SK-N-SH (cell line): ENCODE data around the gene ZNF592. TPM values are rescaled to one million over a fixed set of nuclear protein-coding genes. Genes with fewer than 3 reads are reported as not detected.

ENCODE experiments used
- CTCF ChIA-PET: fragments of 300-600, 350-600 bp; formaldehyde crosslinking; extraction: SDS; loops from one replicate; lab custom pipeline; 2021; lab: Yijun Ruan, JAX
- POLR2A ChIA-PET: fragments of 350-600 bp; sonication (Branson Sonifier 250); formaldehyde crosslinking; extraction: SDS; loops from one replicate; lab custom pipeline; 2020; ENCODE audit warnings: antibody characterized with exemption, inconsistent platforms; lab: Yijun Ruan, JAX
- DNase-seq: peaks from one replicate; pipeline ENCODE4 v3.0.0; 2012
- H2AFZ ChIP-seq: fragments of 200-600 bp; sonication (generic); 2 replicates; pipeline ENCODE4 v1.8.1; 2016; ENCODE audit warnings: antibody characterized with exemption, mild to moderate bottlenecking, low read depth
- H3F3A ChIP-seq: fragments of 200-600 bp; sonication (generic); replicated peaks from 2 replicates; pipeline ENCODE3; 2016; ENCODE audit warnings: antibody characterized with exemption, mild to moderate bottlenecking; ENCODE audit not compliant: insufficient read depth
- H3K27ac ChIP-seq, 2 experiments: fragments of 200-500 bp in 1 of 2; fragments of 200-600 bp in 1 of 2; sonication (Bioruptor generic) in 1 of 2; sonication (generic), shearing (Covaris generic) in 1 of 2; 2 replicates each; pipeline versions ENCODE4 v1.5.1 to v1.6.1; 2014 to 2016; ENCODE audit warnings: low read depth in 2 of 2, inconsistent platforms in 1 of 2, low read length in 1 of 2, mild to moderate bottlenecking in 1 of 2, mixed read lengths in 1 of 2
- H3K27me3 ChIP-seq: fragments of 200-600 bp; sonication (generic), shearing (Covaris generic); 2 replicates; pipeline ENCODE4 v1.6.1; 2016; ENCODE audit warnings: mixed run types; ENCODE audit not compliant: insufficient read depth
- H3K36me3 ChIP-seq, 2 experiments: fragments of 200-500 bp in 1 of 2; fragments of 200-600 bp in 1 of 2; sonication (Bioruptor generic) in 1 of 2; sonication (generic) in 1 of 2; replicated peaks in 1 of 2; 2 replicates each; pipeline versions ENCODE3 to v1.5.1; 2014 to 2016; ENCODE audit warnings: low read length in 1 of 2, mild to moderate bottlenecking in 1 of 2; ENCODE audit not compliant: insufficient read depth in 2 of 2, control insufficient read depth in 1 of 2
- H3K4me1 ChIP-seq, 2 experiments: fragments of 200-500 bp in 1 of 2; fragments of 200-600 bp in 1 of 2; sonication (Bioruptor generic) in 1 of 2; sonication (generic), shearing (Covaris generic) in 1 of 2; 2 replicates each; pipeline versions ENCODE4 v1.5.1 to v1.6.1; 2014 to 2016; ENCODE audit warnings: low read depth in 1 of 2, low read length in 1 of 2, mixed run types in 1 of 2; ENCODE audit not compliant: insufficient read depth in 2 of 2, control insufficient read depth in 1 of 2
- H3K4me2 ChIP-seq: fragments of 200-600 bp; sonication (generic), shearing (Covaris generic); 2 replicates; pipeline ENCODE4 v1.6.1; 2017; ENCODE audit warnings: mixed run types
- H3K4me3 ChIP-seq, 2 experiments: fragments of 200-500 bp in 1 of 2; fragments of 200-600 bp in 1 of 2; sonication (Bioruptor generic) in 1 of 2; sonication (generic), shearing (Covaris generic) in 1 of 2; 2 replicates each; pipeline versions ENCODE4 v1.5.1 to v1.8.1; 2014 to 2016; ENCODE audit warnings: low read depth in 2 of 2, inconsistent platforms in 1 of 2, low read length in 1 of 2, mild to moderate bottlenecking in 1 of 2, mixed read lengths in 1 of 2, moderate library complexity in 1 of 2
- H3K79me2 ChIP-seq: fragments of 200-600 bp; sonication (generic); 2 replicates; pipeline ENCODE4 v1.8.1; 2017; ENCODE audit warnings: mild to moderate bottlenecking; ENCODE audit not compliant: insufficient read depth
- H3K9ac ChIP-seq: fragments of 200-600 bp; sonication (generic); 2 replicates; pipeline ENCODE4 v1.6.1; 2017; ENCODE audit warnings: mixed run types
- H3K9me2 ChIP-seq: fragments of 200-600 bp; sonication (generic); 2 replicates; pipeline ENCODE4 v1.6.1; 2017; ENCODE audit warnings: mixed run types
- H3K9me3 ChIP-seq: fragments of 200-600 bp; sonication (generic); 2 replicates; pipeline ENCODE4 v1.6.1; 2017; ENCODE audit warnings: mixed run types, mild to moderate bottlenecking, moderate library complexity
- H4K20me1 ChIP-seq: fragments of 200-600 bp; sonication (generic); 2 replicates; pipeline ENCODE4 v1.6.1; 2017; ENCODE audit warnings: mild to moderate bottlenecking, mixed run types; ENCODE audit not compliant: insufficient read depth
- CTCF ChIP-seq: fragments of 200-600 bp; sonication (generic); IDR thresholded peaks from 2 replicates; pipeline ENCODE4 v1.6.1; 2017; ENCODE audit warnings: antibody characterized with exemption, mild to moderate bottlenecking, moderate library complexity
- ELF1 ChIP-seq: IDR thresholded peaks from 2 replicates; pipeline ENCODE4 v1.4.0; 2012
- FOXM1 ChIP-seq: IDR thresholded peaks from 2 replicates; pipeline ENCODE4 v1.4.0; 2012; ENCODE audit warnings: low read depth, mild to moderate bottlenecking
- GATA2 ChIP-seq: sonication (generic); formaldehyde crosslinking; IDR thresholded peaks from 2 replicates; pipeline ENCODE4 v1.5.0; 2020; ENCODE audit warnings: mild to moderate bottlenecking, missing genetic modification reagents
- IRF3 ChIP-seq: fragments of 150-350 bp; IDR thresholded peaks from 2 replicates; pipeline ENCODE4 v1.6.1; 2016; ENCODE audit warnings: mild to moderate bottlenecking, low read depth, low read length
- MEF2A ChIP-seq: IDR thresholded peaks from 2 replicates; pipeline ENCODE4 v1.4.0; 2012; ENCODE audit warnings: low read depth, borderline replicate concordance
- RAD21 ChIP-seq: IDR thresholded peaks from 2 replicates; pipeline ENCODE4 v1.6.1; 2012; ENCODE audit warnings: mild to moderate bottlenecking, low read length
- RCOR1 ChIP-seq: fragments of 150-350 bp; IDR thresholded peaks from 2 replicates; pipeline ENCODE4 v1.6.1; 2017; ENCODE audit warnings: antibody characterized with exemption, low read length
- REST ChIP-seq: IDR thresholded peaks from 2 replicates; pipeline ENCODE4 v1.6.1; 2012; ENCODE audit warnings: mild to moderate bottlenecking, low read depth, low read length, moderate library complexity
- RFX5 ChIP-seq: IDR thresholded peaks from 2 replicates; pipeline ENCODE4 v1.6.1; 2012; ENCODE audit warnings: mild to moderate bottlenecking, improper control_type of control experiment, low read length
- RXRA ChIP-seq: IDR thresholded peaks from 2 replicates; pipeline ENCODE4 v1.4.0; 2012; ENCODE audit warnings: low read depth, mild to moderate bottlenecking, borderline replicate concordance
- SIN3A ChIP-seq: IDR thresholded peaks from 2 replicates; pipeline ENCODE4 v1.6.1; 2012; ENCODE audit warnings: low read depth, mild to moderate bottlenecking, low read length, moderate library complexity, borderline replicate concordance
- TAF1 ChIP-seq: IDR thresholded peaks from 2 replicates; pipeline ENCODE4 v1.6.1; 2012; ENCODE audit warnings: low read depth, mild to moderate bottlenecking, low read length, moderate library complexity, borderline replicate concordance
- TEAD4 ChIP-seq: IDR thresholded peaks from 2 replicates; pipeline ENCODE4 v1.4.0; 2012; ENCODE audit warnings: mild to moderate bottlenecking, borderline replicate concordance; ENCODE audit not compliant: insufficient read depth
- USF1 ChIP-seq: IDR thresholded peaks from 2 replicates; pipeline ENCODE4 v1.4.0; 2012; ENCODE audit warnings: low read depth, borderline replicate concordance
- WGBS: methylation state at CpG from one replicate; pipeline ENCODE4 v1.1.6; 2017; ENCODE audit warnings: low lambda C conversion rate; 5-methylcytosine and 5-hydroxymethylcytosine counted together
- polyA plus RNA-seq, 3 experiments: library from polyadenylated mRNA; depleted of rRNA; stranded (reverse); fragments of >200 nt; gene quantifications; 2 replicates each; pipeline ENCODE4 v1.2.3, GENCODE V29; 2012

Gene ZNF592
- polyA plus RNA-seq, 1 of the 3 experiments (the other 2 are of a cell fraction), result 8.0 TPM

- TF ChIP-seq RXRA (no peak), TAF1 (no peak), RFX5 (no peak), RCOR1 (no peak)
These were observed 76.0 kb downstream of the ZNF592 start (continued) for GRCh38 chr15:84824260-84825007.

- H3K4me2 ChIP-seq, result no peak overlapping the region
- H3K36me3 ChIP-seq, result no peaks in the 10 kb centered on the region
- H3K27me3 ChIP-seq, result no peaks in the 10 kb centered on the region
- H3K27ac ChIP-seq, result no peak overlapping the region
- no peaks in the 10 kb centered on the region for H4K20me1 ChIP-seq
- peak; percentile 46 for TF ChIP-seq RAD21
- TF ChIP-seq ELF1, result no peak
- no peak for TF ChIP-seq MEF2A
- peak; percentile 36 for TF ChIP-seq CTCF
- H3F3A ChIP-seq, result no peaks in the 10 kb centered on the region
- H2AFZ ChIP-seq, result no peak overlapping the region
- DNase-seq, result no peak
- no peaks in the 10 kb centered on the region for H3K79me2 ChIP-seq
- H3K4me3 ChIP-seq, result no peak overlapping the region
- no peaks in the 10 kb centered on the region for H3K9me2 ChIP-seq
- POLR2A ChIA-PET, result no interaction called here
- no peaks in the 10 kb centered on the region for H3K9me3 ChIP-seq
- no peak overlapping the region for H3K9ac ChIP-seq
- 86% methylated on average over 6 of the region's 6 CpGs for WGBS
- peaks cover 0 to 45% of the 10 kb centered on the region in 2 experiments; a peak in 1 of 4 replicates for H3K4me1 ChIP-seq
- CTCF ChIA-PET, result interaction anchor here (1.4 kb wide), 1 partner anchor 102 kb away, joined by 4 read pairs; no protein-coding TSS in a partner anchor
These were observed 78.0 kb downstream of the ZNF592 start for GRCh38 chr15:84826369-84826823.

GRCh38 chr15:84827246-84827645 is 78.9 kb downstream of the ZNF592 start:
- Histone ChIP-seq H3K27me3 (no peaks in the 10 kb centered on the region), H3K36me3 (no peaks in the 10 kb centered on the region), H4K20me1 (no peaks in the 10 kb centered on the region), H3K9me3 (no peaks in the 10 kb centered on the region), H3K9ac (no peak overlapping the region), H2AFZ (no peak overlapping the region), H3K4me3 (no peak overlapping the region), H3F3A (no peaks in the 10 kb centered on the region), H3K9me2 (no peaks in the 10 kb centered on the region), H3K27ac (no peak overlapping the region), H3K4me1 (peaks cover 0 to 37% of the 10 kb centered on the region in 2 experiments; a peak in 1 of 4 replicates), H3K79me2 (no peaks in the 10 kb centered on the region), H3K4me2 (no peak overlapping the region)
- ChIA-PET POLR2A (no interaction called here), CTCF (interaction anchor here (1.4 to 1.7 kb wide), 2 partner anchors 12 to 101 kb away, joined by 4 to 5 read pairs; no protein-coding TSS in a partner anchor)
- WGBS, result 93% methylated on average over 9 of the region's 9 CpGs
- DNase-seq, result no peak
- TF ChIP-seq TEAD4, result no peak
- no peak for TF ChIP-seq IRF3
- TF ChIP-seq ELF1, result no peak
- no peak for TF ChIP-seq FOXM1
- no peak for TF ChIP-seq RCOR1
- no peak for TF ChIP-seq SIN3A
- no peak for TF ChIP-seq GATA2 (CRISPR knock-in tag)
- no peak for TF ChIP-seq TAF1
- no peak for TF ChIP-seq MEF2A
- no peak for TF ChIP-seq USF1
- TF ChIP-seq REST, result no peak
- TF ChIP-seq RFX5, result no peak
